Stimulated activated CD8-positive, alpha-beta memory T cell treated with anti-CD3 and anti-CD28 coated beads, Interleukin-2, amount 100 ng/mL, for 48 hours (primary cell): ENCODE data around the gene EEF1A2.
"Not testable (repeated sequence)": the region's sequence is repeated elsewhere in the genome, so short reads cannot be mapped to it uniquely, and the experiment has no call there.

Experiments used
- DNase-seq, 2 donors: peaks; one replicate each; pipeline ENCODE4 v3.0.0-alpha.2; 2020; ENCODE audit warnings: low read depth in 2 of 2

EEF1A2 gene

GRCh38 chr20:63487116-63487764, 11.6 kb downstream of the EEF1A2 start:
- no peak for DNase-seq

DNA sequence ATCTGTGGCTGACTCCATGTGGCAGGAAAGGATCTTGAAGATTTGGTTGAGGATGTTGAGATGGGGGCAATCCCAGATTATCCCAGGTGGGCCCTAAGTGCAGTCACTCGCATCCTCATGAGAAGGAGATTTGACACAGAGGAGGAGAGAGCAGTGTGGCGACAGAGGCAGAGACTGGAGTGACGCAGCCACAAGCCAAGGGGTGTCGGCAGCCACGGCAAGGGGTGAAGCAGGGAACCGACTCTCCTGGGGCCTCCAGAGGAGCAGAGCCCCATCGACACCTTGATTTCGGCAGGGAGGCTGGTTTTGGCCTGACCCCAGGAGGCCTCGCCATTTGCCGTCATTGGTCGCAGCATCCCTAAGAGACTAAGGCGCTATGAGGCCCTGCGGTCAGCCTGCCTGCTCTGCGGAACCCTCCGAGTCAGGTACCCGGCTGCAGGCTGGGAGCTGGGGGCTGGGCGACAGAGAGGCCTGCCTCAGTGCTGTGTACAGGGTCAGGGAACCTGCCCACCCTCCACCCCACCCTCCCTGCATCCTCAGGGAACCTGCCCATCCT, 12.5 kb downstream of the EEF1A2 start:
- no peak for DNase-seq

GRCh38 chr20:63484651-63485403, 14.1 kb downstream of the EEF1A2 start:
- DNase-seq = no peak

DNA sequence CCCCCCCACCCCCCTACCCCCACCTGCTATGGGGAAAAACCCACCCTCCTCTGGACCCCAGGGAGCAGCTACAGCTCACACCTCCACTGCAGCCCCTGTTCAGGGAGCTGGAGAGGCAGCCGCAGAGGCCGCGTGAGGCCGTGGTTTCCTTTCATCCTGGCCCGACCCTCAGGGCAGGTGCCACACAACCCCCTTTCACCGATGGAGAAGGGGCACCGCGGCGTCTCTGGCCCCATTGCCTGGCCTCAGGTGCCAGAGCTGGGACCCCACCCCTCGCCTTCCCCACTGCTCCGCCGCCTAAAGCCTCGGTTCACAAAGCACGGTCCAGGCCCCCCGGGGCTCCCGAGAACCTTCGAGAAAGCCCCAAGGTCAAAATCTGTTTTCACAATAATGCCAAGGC, 14.6 kb downstream of the EEF1A2 start:
- DNase-seq = no peak

GRCh38 chr20:63483834-63484233, 15.0 kb downstream of the EEF1A2 start:
- DNase-seq = no peak

- no peak for DNase-seq
These were observed 16.8 kb downstream of the EEF1A2 start for GRCh38 chr20:63482021-63482587.

GRCh38 chr20:63481503-63481902, 17.4 kb downstream of the EEF1A2 start:
- DNase-seq = no peak

DNA sequence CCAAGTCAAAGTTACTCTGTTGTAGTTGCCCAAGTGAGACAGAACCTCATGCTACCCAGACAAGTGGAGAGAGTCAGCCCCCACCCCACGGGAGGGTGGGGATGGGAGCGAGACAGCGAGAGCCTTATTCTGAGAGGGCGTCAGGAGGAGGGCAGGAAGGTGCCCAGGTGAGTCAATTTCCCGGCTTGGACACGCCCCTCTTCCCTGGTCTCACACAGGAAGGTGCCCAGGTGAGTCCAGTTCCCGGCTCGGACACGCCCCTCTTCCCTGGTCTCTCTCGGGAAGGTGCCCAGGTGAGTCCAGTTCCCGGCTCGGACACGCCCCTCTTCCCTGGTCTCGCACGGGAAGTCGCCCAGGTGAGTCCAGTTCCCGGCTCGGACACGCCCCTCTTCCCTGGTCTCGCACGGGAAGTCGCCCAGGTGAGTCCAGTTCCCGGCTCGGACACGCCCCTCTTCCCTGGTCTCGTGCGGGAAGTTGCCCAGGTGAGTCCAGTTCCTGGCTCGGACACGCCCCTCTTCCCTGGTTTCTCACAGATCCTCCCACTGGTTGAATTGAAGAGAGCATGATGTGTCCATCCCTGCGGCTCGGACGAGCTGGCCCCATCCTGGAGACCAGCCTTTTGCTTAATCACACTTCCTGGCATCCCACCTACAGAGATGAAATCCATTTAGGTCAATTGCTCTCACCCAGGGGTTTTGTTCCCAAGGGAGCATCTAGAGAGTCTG, 19.0 kb downstream of the EEF1A2 start:
- DNase-seq = not testable (repeated sequence)

DNA sequence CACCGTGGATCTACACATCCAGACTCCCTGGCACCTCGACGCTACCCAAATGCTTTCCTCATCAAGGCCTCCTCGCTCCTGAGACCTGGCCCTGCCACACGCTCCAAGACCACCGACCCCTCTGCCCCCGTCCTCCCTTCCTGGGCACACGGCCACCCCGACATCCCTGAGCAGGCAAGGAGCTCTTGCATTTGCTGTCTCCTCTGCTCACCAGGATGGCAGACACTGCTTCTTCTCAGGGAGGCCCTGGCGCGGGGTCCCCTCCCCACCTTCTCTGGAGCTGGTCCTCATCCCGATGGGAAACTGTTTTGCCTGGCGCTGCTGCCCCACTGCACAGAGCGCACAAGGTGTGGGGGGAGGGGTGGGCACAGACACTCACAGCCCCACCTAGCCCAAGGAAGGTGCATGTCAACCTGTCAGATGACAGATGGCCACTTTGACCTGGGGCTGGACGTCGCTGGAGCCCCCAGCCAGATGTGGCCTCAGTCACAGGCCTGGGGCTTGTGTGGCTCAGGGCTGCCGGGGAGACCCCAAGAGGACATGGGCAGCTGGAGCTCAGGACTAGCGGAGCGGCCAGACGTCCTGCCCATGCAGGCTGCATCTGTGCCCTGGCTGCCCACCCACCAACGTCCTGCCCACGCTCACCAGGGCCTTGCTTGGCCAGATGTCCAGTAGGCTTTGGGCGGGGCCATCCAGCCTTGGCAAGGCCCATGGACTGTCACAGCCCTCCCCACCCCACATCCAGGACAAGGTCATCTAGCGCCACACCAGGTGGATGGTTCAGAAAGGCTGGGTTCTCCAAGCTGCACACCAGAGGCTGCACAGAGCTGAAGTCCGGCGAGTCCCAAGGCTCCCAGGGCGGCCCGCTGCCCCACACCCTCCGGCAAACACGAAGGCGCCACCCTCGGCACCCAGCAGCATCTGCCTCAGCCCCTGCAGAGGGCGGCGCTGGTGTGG, 20.3 kb downstream of the EEF1A2 start:
- no peak for DNase-seq

GRCh38 chr20:63477944-63478343, 20.9 kb downstream of the EEF1A2 start:
- no peak for DNase-seq

- no peak for DNase-seq
These were observed 21.7 kb downstream of the EEF1A2 start for GRCh38 chr20:63477061-63477616.

DNA sequence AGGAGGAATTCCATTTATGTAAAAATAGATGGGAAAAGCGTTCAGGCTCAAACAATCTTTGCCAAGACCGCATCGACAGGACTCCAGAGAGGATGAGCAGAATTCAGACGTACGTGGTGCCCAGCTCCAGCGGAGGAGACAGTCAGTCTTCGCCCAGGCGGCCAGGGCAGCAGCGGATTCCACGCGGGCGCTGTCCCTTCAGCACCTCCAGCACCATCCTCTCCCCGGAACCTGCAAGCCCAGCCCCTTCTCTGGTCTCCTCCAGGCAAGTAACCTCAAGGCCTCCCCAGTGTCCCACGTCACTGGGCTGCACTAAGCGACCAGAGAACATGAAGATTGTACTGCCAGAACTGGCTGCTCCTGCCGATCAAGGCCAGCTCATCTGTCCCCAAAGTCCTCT, 23.7 kb downstream of the EEF1A2 start:
- no peak for DNase-seq

DNA sequence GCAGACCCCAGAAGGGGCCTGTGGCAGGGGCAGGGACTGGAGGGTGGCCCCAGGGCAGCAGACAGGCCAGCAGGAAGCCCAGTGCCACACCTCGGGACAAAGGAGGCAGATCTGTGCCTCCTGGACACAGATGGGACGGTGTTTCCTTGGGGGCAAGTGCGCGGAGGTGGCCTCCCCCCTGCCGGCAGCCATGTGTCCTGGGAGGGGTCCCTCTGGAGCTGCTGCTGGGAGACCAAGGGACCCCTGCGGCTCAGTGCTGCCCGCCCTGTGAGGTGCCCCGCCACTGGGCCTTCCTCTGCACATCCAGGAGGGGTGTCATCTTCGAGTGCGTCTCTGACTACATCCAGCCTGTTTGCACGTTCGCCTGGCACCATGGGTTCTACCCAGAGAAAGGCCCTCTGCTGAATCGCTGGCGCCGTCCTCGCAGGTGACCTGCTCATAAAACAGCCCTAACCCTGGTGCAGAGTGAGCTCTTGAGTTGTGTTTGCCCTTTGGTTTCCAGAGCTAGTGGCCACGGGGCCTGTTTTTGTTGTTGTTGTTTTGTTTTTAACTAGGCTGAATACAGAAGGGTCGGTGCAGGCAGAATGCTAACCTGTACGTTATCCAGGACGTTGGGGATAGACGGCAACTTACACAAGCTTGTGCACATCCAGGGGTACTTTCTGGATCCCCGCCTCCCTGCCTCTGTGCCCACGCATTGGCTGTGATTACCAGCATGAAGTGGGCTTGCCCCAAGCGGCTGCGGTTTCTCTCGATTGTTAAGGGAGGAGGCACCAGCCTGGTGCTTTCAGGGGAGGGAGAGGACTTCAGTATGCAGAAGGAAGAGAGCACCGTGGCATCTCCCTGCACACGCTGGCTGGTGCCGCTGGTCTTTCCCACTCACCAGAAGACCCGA, 25.1 kb downstream of the EEF1A2 start:
- no peak for DNase-seq

DNA sequence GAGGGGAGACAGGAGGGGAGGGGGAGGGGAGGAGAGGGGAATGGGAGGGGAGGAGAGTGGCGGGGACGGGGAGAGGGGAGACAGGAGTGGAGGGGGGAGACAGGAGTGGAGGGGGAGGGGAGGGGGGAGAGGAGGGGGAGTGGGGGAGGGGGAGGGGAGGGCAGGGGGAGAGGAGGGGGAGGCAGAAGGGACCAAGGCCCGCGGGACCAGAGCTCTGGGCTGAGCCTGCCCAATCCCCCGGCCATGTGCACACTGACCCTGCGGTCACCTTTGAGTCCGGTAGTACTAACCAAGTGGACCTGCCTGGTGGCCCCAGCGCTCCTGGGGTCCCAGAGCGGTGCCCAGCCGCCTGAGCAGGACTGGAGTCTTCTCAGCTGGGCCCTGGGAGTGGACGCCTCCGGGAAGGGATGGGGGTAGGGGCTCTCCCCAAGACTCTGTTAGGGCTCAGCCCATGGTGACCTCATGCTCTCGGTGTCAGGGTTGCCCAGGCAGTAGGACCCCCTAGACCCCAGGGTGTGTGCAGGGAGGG, 26.0 kb downstream of the EEF1A2 start:
- DNase-seq = no peak

DNA sequence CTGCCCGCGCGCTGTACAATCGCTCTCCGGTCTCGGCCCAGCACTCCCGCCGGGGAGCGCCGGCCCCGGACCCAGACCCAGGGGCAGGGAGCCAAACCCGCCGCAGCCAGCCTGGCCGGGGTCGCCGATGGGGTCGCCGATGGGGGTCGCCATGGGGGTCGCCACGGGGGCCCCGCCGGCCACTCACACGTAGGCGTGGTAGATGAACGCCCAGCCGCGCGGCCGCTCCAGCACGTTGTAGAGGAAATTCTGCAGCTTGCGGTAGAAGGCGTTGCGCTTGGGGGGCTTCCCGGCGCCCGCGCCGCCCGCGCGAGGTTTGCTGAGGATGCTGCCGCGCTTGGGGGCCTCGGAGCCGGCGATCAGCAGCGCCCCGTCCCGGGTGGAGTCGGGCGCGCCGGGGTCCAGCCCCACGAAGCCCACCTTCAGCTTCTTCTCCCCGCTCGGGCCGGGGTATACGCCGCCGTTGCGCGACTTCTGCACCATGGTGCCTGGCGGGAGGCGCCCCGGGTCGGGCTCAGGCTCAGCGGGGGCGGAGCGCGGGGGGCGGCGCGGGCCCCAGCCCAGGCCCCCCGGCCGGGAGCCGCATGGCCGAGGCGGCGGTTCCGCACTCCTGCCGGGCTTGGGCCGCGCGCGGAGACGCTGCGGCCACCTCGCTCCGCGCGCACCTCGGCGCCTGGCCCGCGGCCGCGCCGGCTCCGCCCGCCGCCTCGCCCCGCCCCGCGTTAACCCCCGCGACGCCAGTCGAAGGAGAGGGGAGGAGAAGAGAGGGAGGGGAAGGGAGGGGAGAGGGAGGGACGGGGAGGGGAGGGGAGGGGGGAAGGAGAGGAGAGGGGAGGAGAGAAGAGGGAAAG, 26.7 kb downstream of the EEF1A2 start, which contains the start of gene KCNQ2:
TSS of gene KCNQ2 (minus strand) at position 675 of the 851 bp plus-strand sequence. CDS start at position 483, 192 bp downstream.
- no peak for DNase-seq

DNA sequence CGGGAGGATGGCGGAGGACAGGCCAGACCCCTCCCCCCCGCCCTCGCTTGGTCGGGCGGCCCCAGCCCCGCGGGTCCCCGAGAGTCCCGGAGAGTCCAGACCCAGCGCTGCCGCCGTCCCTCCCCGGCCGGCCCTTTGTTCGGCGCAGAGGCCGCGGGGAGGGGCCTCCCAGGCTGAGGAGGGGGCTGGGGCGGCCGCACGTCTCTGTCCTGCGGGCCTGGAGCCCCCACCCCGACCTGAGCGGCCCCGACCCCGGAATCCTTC, 27.2 kb downstream of the EEF1A2 start:
- DNase-seq = no peak

DNA sequence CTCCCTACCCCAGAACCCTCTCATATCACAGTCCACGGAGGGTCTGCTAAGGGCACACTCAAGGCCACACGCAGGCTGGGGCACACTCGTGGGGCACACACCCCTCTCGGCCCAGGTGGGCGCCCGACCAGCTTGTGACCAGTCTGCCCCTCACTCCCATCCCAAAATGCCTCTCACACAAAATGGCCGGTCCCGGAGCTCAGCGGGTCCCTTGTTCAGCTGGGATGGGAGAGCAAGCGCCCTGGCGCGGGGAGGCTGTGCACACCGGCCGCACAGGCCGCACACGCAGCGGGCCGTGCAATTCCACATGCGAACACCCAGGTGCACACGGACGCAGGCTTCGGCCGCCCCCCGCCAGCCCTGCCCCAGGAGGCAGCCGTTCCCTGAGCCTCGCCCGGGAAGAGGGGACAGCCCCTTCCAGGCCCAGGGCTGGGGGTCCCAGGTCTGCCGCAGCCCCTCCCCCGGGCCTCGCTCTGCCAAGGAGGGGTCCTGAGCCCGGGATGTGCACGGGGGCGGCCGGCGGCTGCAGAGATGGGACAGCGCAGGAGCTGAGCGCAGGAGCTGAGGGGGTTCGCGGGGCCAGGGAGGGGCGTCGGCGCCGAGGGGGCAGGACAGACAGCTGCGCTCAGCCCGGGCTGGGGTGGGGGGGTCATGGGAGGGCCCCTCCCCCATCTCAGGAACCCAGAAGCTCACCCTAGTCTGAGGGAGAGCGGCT, 27.7 kb downstream of the EEF1A2 start:
- no peak for DNase-seq

DNA sequence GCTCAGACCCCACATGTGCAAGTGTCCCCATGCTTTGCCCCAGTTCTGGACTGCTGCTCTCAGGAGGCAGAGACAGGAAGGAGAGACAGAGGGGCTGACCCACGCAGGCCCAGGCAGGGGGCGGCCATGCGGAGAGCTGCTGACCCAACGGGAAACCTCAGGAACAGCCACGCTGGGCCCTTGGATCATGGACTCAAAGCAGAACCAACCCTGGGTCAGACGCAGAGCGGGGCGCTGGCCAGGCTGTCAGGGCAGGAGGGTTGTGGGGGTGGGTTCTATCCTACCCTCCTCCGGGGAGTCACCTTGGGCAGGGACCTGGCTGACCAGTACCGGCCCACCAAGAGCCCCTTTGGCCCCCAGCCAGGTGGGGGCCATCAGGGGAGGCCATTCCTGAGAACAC, 28.5 kb downstream of the EEF1A2 start:
- no peak for DNase-seq
